ENCODE data around the gene CDKN2AIP.

Gene CDKN2AIP

GRCh38 chr4:183412821-183413220, 31.6 kb upstream of the CDKN2AIP start:
- no peaks in the 10 kb centered on the region for H3K9me3 ChIP-seq (ENCODE audit: insufficient read depth, low read length)
- peaks cover 20% of the 10 kb centered on the region for H3K4me1 ChIP-seq (ENCODE audit: low read length)
- no peaks in the 10 kb centered on the region for H4K20me1 ChIP-seq (ENCODE audit: insufficient read depth, low read length)
- no peak overlapping the region for H3K4me3 ChIP-seq (ENCODE audit: low read length)
- TF ChIP-seq, protein P1, sequence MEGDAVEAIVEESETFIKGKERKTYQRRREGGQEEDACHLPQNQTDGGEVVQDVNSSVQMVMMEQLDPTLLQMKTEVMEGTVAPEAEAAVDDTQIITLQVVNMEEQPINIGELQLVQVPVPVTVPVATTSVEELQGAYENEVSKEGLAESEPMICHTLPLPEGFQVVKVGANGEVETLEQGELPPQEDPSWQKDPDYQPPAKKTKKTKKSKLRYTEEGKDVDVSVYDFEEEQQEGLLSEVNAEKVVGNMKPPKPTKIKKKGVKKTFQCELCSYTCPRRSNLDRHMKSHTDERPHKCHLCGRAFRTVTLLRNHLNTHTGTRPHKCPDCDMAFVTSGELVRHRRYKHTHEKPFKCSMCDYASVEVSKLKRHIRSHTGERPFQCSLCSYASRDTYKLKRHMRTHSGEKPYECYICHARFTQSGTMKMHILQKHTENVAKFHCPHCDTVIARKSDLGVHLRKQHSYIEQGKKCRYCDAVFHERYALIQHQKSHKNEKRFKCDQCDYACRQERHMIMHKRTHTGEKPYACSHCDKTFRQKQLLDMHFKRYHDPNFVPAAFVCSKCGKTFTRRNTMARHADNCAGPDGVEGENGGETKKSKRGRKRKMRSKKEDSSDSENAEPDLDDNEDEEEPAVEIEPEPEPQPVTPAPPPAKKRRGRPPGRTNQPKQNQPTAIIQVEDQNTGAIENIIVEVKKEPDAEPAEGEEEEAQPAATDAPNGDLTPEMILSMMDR (IDR thresholded peaks at IDR 0.05; ENCODE audit: low read depth, low read length), result no peak
- no peak for TF ChIP-seq EZH2phosphoT487 (IDR thresholded peaks at IDR 0.05; ENCODE audit: low read depth)
- no peak overlapping the region for H3K4me2 ChIP-seq (ENCODE audit: low read length)
- H3K36me3 ChIP-seq (replicated peaks; ENCODE audit: low read depth, low read length), result no peaks in the 10 kb centered on the region
- H3K27me3 ChIP-seq (ENCODE audit: low read depth, low read length), result no peaks in the 10 kb centered on the region
- H3K79me2 ChIP-seq (ENCODE audit: low read length), result no peaks in the 10 kb centered on the region
- no peak overlapping the region for H3K27ac ChIP-seq (ENCODE audit: low read length)
- H2AFZ ChIP-seq (ENCODE audit: low read depth, low read length), result no peak overlapping the region
- no peak overlapping the region for H3K9ac ChIP-seq (ENCODE audit: low read length)

GRCh38 chr4:183413234-183414200, 30.9 kb upstream of the CDKN2AIP start:
- H3K27ac ChIP-seq (ENCODE audit: low read length), result no peak overlapping the region
- H2AFZ ChIP-seq (ENCODE audit: low read depth, low read length), result no peak overlapping the region
- no peaks in the 10 kb centered on the region for H3K79me2 ChIP-seq (ENCODE audit: low read length)
- no peaks in the 10 kb centered on the region for H3K36me3 ChIP-seq (replicated peaks; ENCODE audit: low read depth, low read length)
- TF ChIP-seq, protein P1 (IDR thresholded peaks at IDR 0.05; ENCODE audit: low read depth, low read length), result no peak
- no peak for TF ChIP-seq EZH2phosphoT487 (IDR thresholded peaks at IDR 0.05; ENCODE audit: low read depth)
- no peak overlapping the region for H3K4me2 ChIP-seq (ENCODE audit: low read length)
- H3K27me3 ChIP-seq (ENCODE audit: low read depth, low read length), result no peaks in the 10 kb centered on the region
- peaks cover 15% of the 10 kb centered on the region for H3K4me1 ChIP-seq (ENCODE audit: low read length)
- no peaks in the 10 kb centered on the region for H3K9me3 ChIP-seq (ENCODE audit: insufficient read depth, low read length)
- no peaks in the 10 kb centered on the region for H4K20me1 ChIP-seq (ENCODE audit: insufficient read depth, low read length)
- no peak overlapping the region for H3K9ac ChIP-seq (ENCODE audit: low read length)
- H3K4me3 ChIP-seq (ENCODE audit: low read length), result no peak overlapping the region

DNA sequence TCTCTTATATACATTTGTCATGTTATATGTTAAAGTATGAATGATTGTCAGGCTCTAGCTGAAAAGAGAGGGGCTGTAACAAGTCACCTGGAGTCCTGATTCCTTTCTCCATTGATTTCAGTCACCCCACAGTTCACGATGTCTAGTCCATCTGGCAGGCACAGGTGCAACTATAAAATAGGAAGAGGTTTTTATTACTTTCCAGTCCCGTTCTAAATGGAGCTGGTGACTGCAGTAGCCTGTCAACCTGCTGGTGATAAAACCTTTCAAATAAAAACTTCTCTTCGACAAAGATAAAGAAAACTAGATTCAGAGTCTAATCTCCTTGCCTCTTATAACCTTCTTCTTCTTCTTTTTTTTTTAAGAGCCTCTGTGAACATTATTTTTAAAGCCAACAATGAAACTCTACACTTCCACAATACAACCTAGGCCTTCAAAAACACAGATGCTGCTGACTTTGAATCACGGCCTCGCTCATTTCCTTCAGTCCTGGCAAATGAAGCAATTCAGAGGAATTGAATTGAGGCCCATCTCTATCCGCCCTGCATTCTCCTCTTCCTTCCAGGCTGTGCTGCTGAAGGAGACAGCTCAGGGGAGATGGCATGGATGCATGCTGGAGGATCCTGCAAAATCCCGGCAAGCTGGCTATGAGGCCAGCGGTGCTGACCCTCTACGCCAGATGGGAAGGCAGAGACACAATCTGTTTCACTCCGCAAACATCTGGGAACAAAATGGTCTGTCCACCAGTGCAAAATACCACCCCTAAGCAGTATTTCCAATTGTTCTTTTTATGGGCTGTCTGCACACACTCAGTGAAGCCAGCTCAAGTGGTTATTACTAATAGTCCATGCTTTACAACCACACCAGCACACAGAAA, 27.3 kb upstream of the CDKN2AIP start:
- TF ChIP-seq EZH2phosphoT487 (IDR thresholded peaks at IDR 0.05; ENCODE audit: low read depth), result no peak
- TF ChIP-seq, protein P1 (IDR thresholded peaks at IDR 0.05; ENCODE audit: low read depth, low read length), result no peak

More for the DNA sequence above, 27.3 kb upstream of the CDKN2AIP start:
- Histone ChIP-seq H3K4me2 (ENCODE audit: low read length) (no peak overlapping the region), H3K27me3 (ENCODE audit: low read depth, low read length) (no peaks in the 10 kb centered on the region), H3K36me3 (replicated peaks; ENCODE audit: low read depth, low read length) (no peaks in the 10 kb centered on the region), H3K4me3 (ENCODE audit: low read length) (no peak overlapping the region), H3K9ac (ENCODE audit: low read length) (no peak overlapping the region), H3K79me2 (ENCODE audit: low read length) (no peaks in the 10 kb centered on the region), H2AFZ (ENCODE audit: low read depth, low read length) (no peak overlapping the region), H3K9me3 (ENCODE audit: insufficient read depth, low read length) (no peaks in the 10 kb centered on the region), H3K27ac (ENCODE audit: low read length) (no peak overlapping the region), H4K20me1 (ENCODE audit: insufficient read depth, low read length) (no peaks in the 10 kb centered on the region), H3K4me1 (ENCODE audit: low read length) (peaks cover 1% of the 10 kb centered on the region; the same call in 1 of the 2 replicates)

Measured in OCI-LY3 (cell line).